Natural killer cell (primary cell): ENCODE data around the gene ADCY9. TPM values are rescaled to one million over a fixed set of nuclear protein-coding genes. Genes with fewer than 3 reads are reported as not detected.

Experiments
- ATAC-seq, 3 donors: fragments of 150-1000 bp in 2 of 3; fragments of 200-7000 bp in 1 of 3; cut with Tn5 transposase; 1 replicate in 1 of 3; 2 replicates in 2 of 3; pipeline ENCODE4 v1.10.0; 2021; ENCODE audit warnings: mild to moderate bottlenecking in 2 of 3, moderate library complexity in 2 of 3
- DNase-seq, 2 donors: peaks; one replicate each; pipeline versions ENCODE4 v3.0.0 to v3.0.0-alpha.2; 2013 to 2021; ENCODE audit warnings: mixed read lengths in 1 of 2
- H3K27ac ChIP-seq: one replicate; pipeline ENCODE4 v1.5.1; 2013; ENCODE audit warnings: mild to moderate bottlenecking, low read length
- H3K27me3 ChIP-seq: one replicate; pipeline ENCODE4 v1.6.1; 2013; ENCODE audit warnings: low read length; ENCODE audit not compliant: control insufficient read depth, insufficient read depth
- H3K36me3 ChIP-seq: one replicate; pipeline ENCODE4 v1.6.1; 2013; ENCODE audit warnings: low read length; ENCODE audit not compliant: control insufficient read depth, insufficient read depth
- H3K4me1 ChIP-seq: one replicate; pipeline ENCODE4 v1.6.1; 2013; ENCODE audit warnings: low read length; ENCODE audit not compliant: control insufficient read depth, insufficient read depth
- H3K4me3 ChIP-seq: one replicate; pipeline ENCODE4 v1.5.1; 2013; ENCODE audit warnings: low read length
- H3K9me3 ChIP-seq: one replicate; pipeline ENCODE4 v1.6.1; 2013; ENCODE audit warnings: low read length; ENCODE audit not compliant: control insufficient read depth, insufficient read depth
- H3K27ac Mint-ChIP-seq, 2 donors: one replicate each; pipeline ENCODE4 v1.8.0; 2022; ENCODE audit warnings: mild to moderate bottlenecking in 2 of 2, mixed read lengths in 2 of 2, moderate library complexity in 1 of 2
- H3K27me3 Mint-ChIP-seq, 2 donors: one replicate each; pipeline ENCODE4 v1.8.0; 2022; ENCODE audit warnings: low read depth in 2 of 2, mixed read lengths in 2 of 2
- H3K36me3 Mint-ChIP-seq: one replicate; pipeline ENCODE4 v1.8.0; 2022; ENCODE audit warnings: mixed read lengths
- H3K4me1 Mint-ChIP-seq, 2 donors: one replicate each; pipeline ENCODE4 v1.8.0; 2022; ENCODE audit warnings: mixed read lengths in 2 of 2
- H3K4me3 Mint-ChIP-seq: one replicate; pipeline ENCODE4 v1.8.0; 2022; ENCODE audit warnings: mild to moderate bottlenecking, moderate library complexity, mixed read lengths
- H3K9me3 Mint-ChIP-seq, 2 donors: one replicate each; pipeline ENCODE4 v1.8.0; 2022; ENCODE audit warnings: mixed read lengths in 2 of 2
- CTCF ChIP-seq: fragments of 200-600 bp; IDR thresholded peaks from one replicate; pipeline ENCODE4 v1.8.0; 2022; ENCODE audit warnings: antibody characterized with exemption
- WGBS: methylation state at CpG from one replicate; pipeline ENCODE4 v1.1.7; 2013; ENCODE audit warnings: missing lambda C conversion rate; ENCODE audit not compliant: insufficient coverage; 5-methylcytosine and 5-hydroxymethylcytosine counted together
- intact Hi-C: fragments of 100-400 bp; cut with micrococcal nuclease; formaldehyde crosslinking; loops from one replicate; pipeline ENCODE4 v1.14.2; 2022
- total RNA-seq, 4 donors: library from RNA; stranded (reverse); fragments of 120-200 nt in 1 of 4; gene quantifications; one replicate each; pipeline versions ENCODE4 v1.2.3 to v1.2.4, GENCODE V29; 2013 to 2022

The ADCY9 gene
- total RNA-seq, 3 donors from 2014 or later (not counting 1 experiment from before 2014, with no cell fraction given) = 28.0 to 52.4 (median 38.3) TPM

GRCh38 chr16:4114257-4115208 is 1.7 kb downstream of the ADCY9 start:
- no peaks in the 10 kb centered on the region for H3K27me3 Mint-ChIP-seq
- H3K9me3 ChIP-seq = no peaks in the 10 kb centered on the region
- H3K4me1 ChIP-seq = peaks cover 46% of the 10 kb centered on the region
- peak overlapping the region; percentile 56 for H3K4me3 ChIP-seq
- H3K4me1 Mint-ChIP-seq = peaks cover 58 to 64% of the 10 kb centered on the region in 2 donors
- H3K27ac Mint-ChIP-seq = peak overlapping the region; percentile 34 to 69
- H3K27me3 ChIP-seq = no peaks in the 10 kb centered on the region
- H3K4me3 Mint-ChIP-seq = peak overlapping the region; percentile 88
- TF ChIP-seq CTCF = no peak
- H3K36me3 ChIP-seq = no peaks in the 10 kb centered on the region
- intact Hi-C loops = loop anchor here (5.0 to 10.0 kb wide), 4 partner anchors 50 to 502 kb away; partner anchors contain the start of gene SLX4
- no peak overlapping the region for H3K27ac ChIP-seq
- DNase-seq (no peak), ATAC-seq (no peak)
- H3K36me3 Mint-ChIP-seq = no peaks in the 10 kb centered on the region
- 93% methylated on average over 47 of the region's 47 CpGs for WGBS
- H3K9me3 Mint-ChIP-seq = no peaks in the 10 kb centered on the region

- no peaks in the 10 kb centered on the region for H3K9me3 ChIP-seq
- DNase-seq = no peak
- peak overlapping the region; percentile 69 to 77 for H3K27ac Mint-ChIP-seq
- no peak for ATAC-seq
- H3K36me3 Mint-ChIP-seq = no peaks in the 10 kb centered on the region
- H3K9me3 Mint-ChIP-seq = no peaks in the 10 kb centered on the region
- no peak for TF ChIP-seq CTCF
- peaks cover 46% of the 10 kb centered on the region for H3K4me1 ChIP-seq
- H3K27me3 Mint-ChIP-seq = no peaks in the 10 kb centered on the region
- peak overlapping the region; percentile 88 for H3K4me3 Mint-ChIP-seq
- intact Hi-C loops = loop anchor here (10.0 kb wide), 1 partner anchor 49 kb away; no protein-coding TSS in a partner anchor
- no peaks in the 10 kb centered on the region for H3K27me3 ChIP-seq
- peaks cover 67 to 73% of the 10 kb centered on the region in 2 donors for H3K4me1 Mint-ChIP-seq
- H3K27ac ChIP-seq = no peak overlapping the region
- WGBS = 89% methylated on average over 34 of the region's 34 CpGs
- H3K36me3 ChIP-seq = no peaks in the 10 kb centered on the region
- H3K4me3 ChIP-seq = peak overlapping the region; percentile 5
Observed at GRCh38 chr16:4113358-4114256, 2.6 kb downstream of the ADCY9 start.

GRCh38 chr16:4111748-4112696 is 4.2 kb downstream of the ADCY9 start:
- ATAC-seq = peak in 1 of 3 donors; percentile 22
- 81% methylated on average over 13 of the region's 16 CpGs for WGBS
- no peaks in the 10 kb centered on the region for H3K9me3 ChIP-seq
- Mint-ChIP-seq H3K9me3 (no peaks in the 10 kb centered on the region), H3K4me1 (peaks cover 64 to 81% of the 10 kb centered on the region in 2 donors), H3K27me3 (no peaks in the 10 kb centered on the region), H3K4me3 (peak overlapping the region; percentile 88), H3K27ac (peak overlapping the region; percentile 69 to 77), H3K36me3 (no peaks in the 10 kb centered on the region)
- peaks cover 43% of the 10 kb centered on the region for H3K4me1 ChIP-seq
- no peak for TF ChIP-seq CTCF
- H3K4me3 ChIP-seq = no peak overlapping the region
- DNase-seq = peak in 1 of 2 donors; percentile 15
- intact Hi-C loops = loop anchor here (10.0 kb wide), 1 partner anchor 47 kb away; no protein-coding TSS in a partner anchor
- no peak overlapping the region for H3K27ac ChIP-seq
- no peaks in the 10 kb centered on the region for H3K36me3 ChIP-seq
- no peaks in the 10 kb centered on the region for H3K27me3 ChIP-seq
